ENCODE results near the gene SNRPD1. TPM values are rescaled to one million over a fixed set of nuclear protein-coding genes. Genes with fewer than 3 reads are reported as not detected.

Gene SNRPD1
- total and polyA plus RNA-seq, 2 of the 8 experiments (the other 6 are each of a cell fraction or from before 2014, with no cell fraction given): 59.6 to 180 TPM

GRCh38 chr18:21584391-21584790 lies 27.7 kb upstream of the SNRPD1 start (continued):
- no peak for TF ChIP-seq CHD7 (IDR thresholded peaks at IDR 0.05; ENCODE audit: insufficient replicate concordance, low read length)
- no peak for TF ChIP-seq HDAC2 (IDR thresholded peaks at IDR 0.05; ENCODE audit: borderline replicate concordance in 1 of 2, low read depth in 2 of 2, low read length in 2 of 2)
- no peak for TF ChIP-seq POLR2A (IDR thresholded peaks at IDR 0.05; ENCODE audit: control extremely low read depth in 1 of 2, low read depth in 2 of 2, low read length in 2 of 2)
- TF ChIP-seq BACH1 (IDR thresholded peaks at IDR 0.05; ENCODE audit: low read length): no peak
- no peak for TF ChIP-seq YY1 (IDR thresholded peaks at IDR 0.05; ENCODE audit: low read depth, low read length)
- no peak for TF ChIP-seq GABPA (IDR thresholded peaks at IDR 0.05; ENCODE audit: borderline replicate concordance, insufficient read depth, low read length)
- no peak for TF ChIP-seq POLR2AphosphoS5 (IDR thresholded peaks at IDR 0.05; ENCODE audit: low read depth, low read length)
- TF ChIP-seq SIX5 (IDR thresholded peaks at IDR 0.05; ENCODE audit: low read depth, low read length): no peak
- no peak for TF ChIP-seq NRF1 (IDR thresholded peaks at IDR 0.05; ENCODE audit: low read depth, low read length)
- TF ChIP-seq KDM5A (IDR thresholded peaks at IDR 0.05; ENCODE audit: low read length): no peak
- no peak for TF ChIP-seq TAF7 (optimal IDR thresholded peaks at IDR 0.05; ENCODE audit: borderline replicate concordance, low read depth, low read length)
- no peak for TF ChIP-seq RBBP5 (IDR thresholded peaks at IDR 0.05; ENCODE audit: borderline replicate concordance, low read depth, low read length)

Measured in H1 (cell line).